Measurements from ENCODE around the gene NUP153.

DNA sequence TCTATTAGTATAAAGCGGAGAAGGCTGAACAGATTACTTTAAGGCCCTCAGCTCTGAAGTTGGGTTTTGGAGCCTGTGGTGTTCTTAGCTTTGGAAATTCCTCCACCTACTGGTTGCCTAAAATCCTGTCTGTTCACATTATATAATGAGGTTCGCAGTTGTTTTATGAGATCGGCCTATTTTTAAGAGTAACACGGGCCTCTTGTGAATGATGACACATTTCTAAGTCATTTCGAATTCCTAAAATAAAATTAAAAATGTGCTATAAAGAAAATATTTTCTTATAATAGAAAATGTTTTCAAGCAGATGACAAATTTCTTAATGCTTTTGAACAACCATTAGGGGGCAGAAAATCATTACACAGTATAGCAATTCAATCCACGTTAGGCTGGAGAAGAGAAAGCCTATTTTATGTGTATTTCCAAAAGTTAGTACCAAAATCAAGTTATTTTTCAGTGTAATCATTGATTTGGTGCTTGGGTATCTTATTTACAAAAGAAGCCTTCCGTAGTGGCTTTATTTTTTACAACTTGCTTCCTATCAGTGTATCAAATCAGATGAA is 122.4 kb downstream of the NUP153 start:
- TF ChIP-seq, protein P1, sequence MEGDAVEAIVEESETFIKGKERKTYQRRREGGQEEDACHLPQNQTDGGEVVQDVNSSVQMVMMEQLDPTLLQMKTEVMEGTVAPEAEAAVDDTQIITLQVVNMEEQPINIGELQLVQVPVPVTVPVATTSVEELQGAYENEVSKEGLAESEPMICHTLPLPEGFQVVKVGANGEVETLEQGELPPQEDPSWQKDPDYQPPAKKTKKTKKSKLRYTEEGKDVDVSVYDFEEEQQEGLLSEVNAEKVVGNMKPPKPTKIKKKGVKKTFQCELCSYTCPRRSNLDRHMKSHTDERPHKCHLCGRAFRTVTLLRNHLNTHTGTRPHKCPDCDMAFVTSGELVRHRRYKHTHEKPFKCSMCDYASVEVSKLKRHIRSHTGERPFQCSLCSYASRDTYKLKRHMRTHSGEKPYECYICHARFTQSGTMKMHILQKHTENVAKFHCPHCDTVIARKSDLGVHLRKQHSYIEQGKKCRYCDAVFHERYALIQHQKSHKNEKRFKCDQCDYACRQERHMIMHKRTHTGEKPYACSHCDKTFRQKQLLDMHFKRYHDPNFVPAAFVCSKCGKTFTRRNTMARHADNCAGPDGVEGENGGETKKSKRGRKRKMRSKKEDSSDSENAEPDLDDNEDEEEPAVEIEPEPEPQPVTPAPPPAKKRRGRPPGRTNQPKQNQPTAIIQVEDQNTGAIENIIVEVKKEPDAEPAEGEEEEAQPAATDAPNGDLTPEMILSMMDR (IDR thresholded peaks at IDR 0.05) = peak; percentile 84
- TF ChIP-seq EZH2 (IDR thresholded peaks at IDR 0.05) (no peak), EZH2phosphoT487 (IDR thresholded peaks at IDR 0.05) (no peak)

Data from neural progenitor cell (in vitro differentiated cells).